Spleen (tissue), 7 donors: ENCODE results near the gene NOTCH3.

Source experiments
- CTCF ChIP-seq, 11 experiments: fragments of 200-600 bp in 7 of 11; fragments of 450-650 bp in 4 of 11; sonication (generic) in 4 of 11; IDR thresholded peaks in 8 of 11; conservative IDR thresholded peaks in 3 of 11; 1 replicate in 7 of 11; 2 replicates in 4 of 11; pipeline versions ENCODE4 v1.4.0 to v1.8.0; 2016 to 2021; ENCODE audit warnings: antibody characterized with exemption in 11 of 11, inconsistent platforms in 4 of 11, mild to moderate bottlenecking in 1 of 11
- POLR2A ChIP-seq, 3 donors: fragments of 450-650 bp; IDR thresholded peaks; one replicate each; pipeline ENCODE4 v1.5.1; 2017; ENCODE audit warnings: antibody characterized with exemption in 3 of 3, mild to moderate bottlenecking in 1 of 3
- POLR2AphosphoS5 ChIP-seq, 3 donors: sonication (generic); formaldehyde crosslinking; IDR thresholded peaks; one replicate each; pipeline ENCODE4 v1.5.1; 2017; ENCODE audit warnings: antibody characterized with exemption in 3 of 3
- donor health status: DM: no; HTN: no; CAD: no; lungs with moderate emphysema.
- donor health status: DM: no; HTN: no; CAD: no.
- donor health status: DM: no; HTN: no; CAD: no.

DNA sequence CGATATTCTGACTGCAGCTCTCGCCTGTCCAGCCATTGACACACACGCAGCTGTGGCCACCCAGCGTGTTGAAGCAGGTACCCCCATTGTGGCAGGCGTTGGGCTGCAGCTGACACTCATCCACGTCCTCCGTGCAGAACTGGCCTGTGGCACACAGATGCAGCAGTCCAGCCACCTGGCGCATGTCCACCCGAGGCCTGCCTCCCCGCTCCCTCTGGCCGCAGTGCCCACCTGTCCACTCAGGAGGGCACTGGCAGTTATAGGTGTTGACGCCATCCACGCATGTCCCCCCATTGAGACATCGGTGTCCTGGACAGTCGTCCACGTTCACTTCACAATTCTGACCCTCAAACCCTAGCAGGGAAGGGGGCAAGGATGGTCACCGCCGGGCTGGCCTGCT, 9.3 kb downstream of the NOTCH3 start:
- TF ChIP-seq POLR2A (IDR thresholded peaks at IDR 0.05): no peak
- no peak for TF ChIP-seq CTCF (IDR thresholded peaks at IDR 0.05 in 8 of 11, conservative IDR thresholded peaks at IDR 0.05 in 3 of 11)
- no peak for TF ChIP-seq POLR2AphosphoS5 (IDR thresholded peaks at IDR 0.05)
